LNCAP (cell line): ENCODE results near the gene PRR19.

Source experiments
- TF ChIP-seq, protein P1 (sequence below): fragments of 450-650 bp; IDR thresholded peaks from 2 replicates; pipeline ENCODE4 v1.5.1; 2017; ENCODE audit warnings: mild to moderate bottlenecking

The PRR19 gene

DNA sequence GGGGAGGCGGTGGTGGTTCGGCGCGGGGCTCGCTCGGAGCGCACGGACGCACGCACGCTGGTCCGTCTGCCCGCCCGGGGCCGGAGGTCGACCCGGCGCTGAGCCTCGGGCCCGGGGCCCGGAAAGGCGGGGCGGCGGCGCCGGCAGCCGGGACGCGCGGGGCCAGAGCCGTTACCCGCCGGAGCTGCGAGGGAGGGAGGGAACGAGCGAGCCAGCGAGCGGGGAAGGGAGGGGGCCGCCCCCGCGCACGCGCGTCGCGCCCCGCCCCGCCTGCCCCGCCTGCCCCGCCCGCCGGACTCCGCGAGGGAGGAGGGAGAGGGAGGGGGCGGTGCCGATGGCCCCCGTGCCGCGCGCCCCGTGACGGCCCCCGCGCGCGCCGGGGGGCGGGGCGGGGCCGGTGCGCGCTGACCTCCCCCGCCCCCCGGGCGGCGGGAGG is 17.8 kb upstream of the PRR19 start:
- TF ChIP-seq, protein P1, sequence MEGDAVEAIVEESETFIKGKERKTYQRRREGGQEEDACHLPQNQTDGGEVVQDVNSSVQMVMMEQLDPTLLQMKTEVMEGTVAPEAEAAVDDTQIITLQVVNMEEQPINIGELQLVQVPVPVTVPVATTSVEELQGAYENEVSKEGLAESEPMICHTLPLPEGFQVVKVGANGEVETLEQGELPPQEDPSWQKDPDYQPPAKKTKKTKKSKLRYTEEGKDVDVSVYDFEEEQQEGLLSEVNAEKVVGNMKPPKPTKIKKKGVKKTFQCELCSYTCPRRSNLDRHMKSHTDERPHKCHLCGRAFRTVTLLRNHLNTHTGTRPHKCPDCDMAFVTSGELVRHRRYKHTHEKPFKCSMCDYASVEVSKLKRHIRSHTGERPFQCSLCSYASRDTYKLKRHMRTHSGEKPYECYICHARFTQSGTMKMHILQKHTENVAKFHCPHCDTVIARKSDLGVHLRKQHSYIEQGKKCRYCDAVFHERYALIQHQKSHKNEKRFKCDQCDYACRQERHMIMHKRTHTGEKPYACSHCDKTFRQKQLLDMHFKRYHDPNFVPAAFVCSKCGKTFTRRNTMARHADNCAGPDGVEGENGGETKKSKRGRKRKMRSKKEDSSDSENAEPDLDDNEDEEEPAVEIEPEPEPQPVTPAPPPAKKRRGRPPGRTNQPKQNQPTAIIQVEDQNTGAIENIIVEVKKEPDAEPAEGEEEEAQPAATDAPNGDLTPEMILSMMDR: no peak

DNA sequence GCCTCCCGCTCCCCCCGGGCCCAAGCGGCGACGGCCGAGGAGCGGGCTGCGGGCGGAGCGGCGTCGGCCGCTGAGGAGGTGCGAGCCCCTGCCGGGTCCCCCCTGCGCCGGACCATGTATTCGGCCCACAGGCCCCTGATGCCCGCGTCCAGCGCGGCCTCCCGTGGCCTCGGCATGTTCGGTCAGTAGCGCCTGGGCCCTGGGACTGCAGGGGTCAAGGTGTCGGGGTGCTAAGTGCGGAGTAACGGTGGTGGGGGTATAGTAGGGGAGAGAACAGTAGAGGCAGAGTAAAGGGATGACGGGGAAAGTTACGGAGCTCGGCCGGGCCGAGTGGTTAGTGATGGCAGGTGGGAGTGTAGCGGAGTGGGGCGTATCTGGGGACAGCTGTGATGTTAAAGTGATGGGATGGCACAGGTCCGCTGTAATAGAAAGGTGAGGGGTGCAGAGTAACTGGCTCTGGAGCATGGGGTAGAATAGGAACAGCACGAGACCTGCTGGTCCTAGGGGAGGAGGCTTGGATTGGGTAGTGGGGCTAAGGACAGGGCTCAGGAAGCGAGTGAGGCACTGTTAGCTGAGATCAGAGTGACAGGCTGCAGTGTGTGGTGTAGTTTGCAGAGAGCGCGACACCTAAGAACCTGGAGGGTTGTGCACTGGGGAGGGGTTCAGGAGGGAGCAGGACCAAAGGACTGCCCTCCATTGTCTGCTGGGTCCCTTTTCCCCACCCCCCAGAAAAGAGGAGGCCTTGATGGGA is 17.2 kb upstream of the PRR19 start:
- TF ChIP-seq, protein P1: no peak

DNA sequence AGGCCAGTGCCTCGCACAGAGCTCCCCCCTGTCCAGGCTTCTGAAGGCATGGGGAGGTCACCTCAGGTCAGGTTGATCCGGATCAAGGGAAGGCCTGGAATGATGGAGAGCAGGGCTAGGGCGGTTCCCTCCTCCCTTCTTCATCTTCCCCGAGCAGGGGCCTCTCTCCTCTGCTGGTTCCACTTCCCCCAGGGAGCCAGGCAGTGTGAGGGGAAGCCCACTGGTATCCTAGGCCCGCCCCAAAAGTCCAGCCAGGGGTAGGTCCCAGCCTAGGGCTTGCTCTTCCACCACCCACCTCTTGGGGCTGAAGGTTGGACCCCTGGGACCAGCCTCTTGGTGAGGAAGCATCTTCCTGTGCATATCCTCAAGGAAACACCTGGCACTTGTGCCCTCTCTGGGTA is 16.4 kb upstream of the PRR19 start:
- TF ChIP-seq, protein P1: no peak

DNA sequence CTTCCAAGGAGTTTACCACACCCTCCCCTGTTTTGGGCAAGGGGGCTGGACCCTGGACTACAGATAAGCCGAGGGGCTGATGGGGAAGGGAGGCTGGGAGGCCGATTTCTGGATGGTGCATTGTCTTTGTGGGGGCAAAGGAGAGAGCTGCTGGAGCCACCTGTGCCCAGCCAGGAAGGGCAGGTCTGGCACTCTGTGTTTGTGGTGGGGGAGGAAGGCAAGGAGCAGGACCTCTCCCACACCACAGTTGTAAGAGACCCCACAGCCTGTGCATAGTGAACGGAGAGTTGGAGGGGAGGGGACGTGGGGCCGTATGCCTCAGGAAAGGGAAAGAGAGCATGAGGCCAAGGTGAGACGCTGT is 16.0 kb upstream of the PRR19 start:
- TF ChIP-seq, protein P1: no peak

DNA sequence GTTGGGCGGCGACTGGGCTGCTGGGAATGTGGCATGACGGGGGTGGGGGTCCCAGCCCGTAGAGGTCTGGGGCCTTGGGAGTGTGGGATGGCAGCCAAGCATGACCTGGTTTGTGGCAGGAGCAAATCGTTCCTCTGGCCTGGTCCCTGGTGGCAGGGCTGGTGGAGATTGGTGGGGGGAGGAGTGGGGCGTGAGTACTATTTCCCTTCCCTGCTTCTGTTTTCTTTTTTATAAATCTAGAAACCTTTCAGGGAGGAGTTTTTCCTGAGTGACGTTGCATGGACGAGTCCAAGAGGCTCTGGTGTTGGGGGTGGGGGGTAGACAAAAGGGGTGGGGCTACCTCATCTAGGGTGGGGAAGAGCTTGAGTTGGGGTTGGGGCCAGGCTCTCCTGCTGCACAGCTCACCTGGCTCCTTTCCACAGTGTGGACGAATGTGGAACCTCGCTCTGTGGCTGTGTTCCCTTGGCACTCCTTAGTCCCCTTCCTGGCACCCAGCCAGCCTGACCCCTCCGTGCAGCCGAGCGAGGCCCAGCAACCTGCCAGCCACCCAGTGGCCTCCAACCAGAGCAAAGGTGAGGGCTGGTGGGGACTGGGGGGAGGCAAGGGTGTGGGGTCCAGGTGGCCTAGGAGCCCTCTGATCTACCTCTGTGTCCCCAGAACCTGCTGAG is 15.4 kb upstream of the PRR19 start:
- TF ChIP-seq, protein P1: no peak

DNA sequence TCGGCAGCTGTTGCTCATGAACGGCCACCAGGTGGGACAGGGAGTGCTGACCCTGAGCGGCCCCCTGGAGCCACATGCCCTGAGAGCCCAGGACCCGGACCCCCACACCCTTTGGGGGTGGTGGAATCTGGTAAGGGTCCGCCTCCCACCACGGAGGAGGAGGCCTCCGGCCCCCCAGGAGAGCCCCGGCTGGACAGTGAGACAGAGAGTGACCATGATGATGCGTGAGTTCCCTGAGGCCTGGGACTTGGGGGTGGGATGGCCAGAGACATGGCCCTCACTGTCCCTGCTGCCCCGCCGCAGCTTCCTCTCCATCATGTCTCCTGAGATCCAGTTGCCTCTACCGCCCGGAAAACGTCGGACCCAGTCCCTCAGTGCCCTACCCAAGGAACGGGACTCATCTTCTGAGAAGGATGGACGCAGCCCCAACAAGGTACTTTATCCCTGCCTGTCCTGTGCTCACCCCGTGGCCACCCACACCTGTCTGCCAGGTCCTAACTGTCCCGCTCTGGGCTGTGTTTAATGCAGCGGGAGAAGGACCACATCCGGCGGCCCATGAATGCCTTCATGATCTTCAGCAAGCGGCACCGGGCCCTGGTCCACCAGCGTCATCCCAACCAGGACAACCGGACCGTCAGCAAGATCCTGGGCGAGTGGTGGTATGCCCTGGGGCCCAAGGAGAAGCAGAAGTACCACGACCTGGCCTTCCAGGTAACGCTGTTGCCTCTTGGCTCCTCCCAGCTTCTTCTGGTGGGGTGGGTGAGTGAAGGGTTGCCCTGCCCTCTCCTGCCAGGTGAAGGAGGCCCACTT is 14.7 kb upstream of the PRR19 start:
- TF ChIP-seq, protein P1: no peak

DNA sequence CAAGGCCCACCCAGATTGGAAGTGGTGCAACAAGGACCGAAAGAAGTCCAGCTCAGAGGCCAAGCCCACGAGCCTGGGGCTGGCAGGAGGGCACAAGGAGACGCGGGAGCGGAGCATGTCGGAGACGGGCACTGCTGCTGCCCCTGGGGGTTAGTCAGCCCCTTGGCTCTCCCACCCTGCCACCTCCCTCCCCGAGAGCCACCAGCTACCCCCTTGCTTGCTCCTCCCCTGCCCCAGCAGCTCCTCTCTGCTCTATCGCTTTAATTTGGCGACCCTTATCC is 14.2 kb upstream of the PRR19 start:
- TF ChIP-seq, protein P1: no peak
